Ishikawa (cell line): Measurements from ENCODE around the gene NME7.

Experiments
- CEBPB ChIP-seq: IDR thresholded peaks from 2 replicates; pipeline ENCODE4 v1.6.1; 2012
- CREB1 ChIP-seq: IDR thresholded peaks from 2 replicates; pipeline ENCODE4 v1.6.1; 2012; ENCODE audit warnings: low read depth
- EGR1 ChIP-seq: IDR thresholded peaks from 2 replicates; pipeline ENCODE4 v1.6.1; 2012
- EP300 ChIP-seq: IDR thresholded peaks from 2 replicates; pipeline ENCODE4 v1.6.1; 2012; ENCODE audit warnings: borderline replicate concordance
- FOXM1 ChIP-seq: IDR thresholded peaks from 2 replicates; pipeline ENCODE4 v1.6.1; 2012; ENCODE audit warnings: low read depth, borderline replicate concordance
- MAX ChIP-seq: IDR thresholded peaks from 2 replicates; pipeline ENCODE4 v1.6.1; 2012
- NFIC ChIP-seq: IDR thresholded peaks from 2 replicates; pipeline ENCODE4 v1.6.1; 2012
- RAD21 ChIP-seq: IDR thresholded peaks from 2 replicates; pipeline ENCODE4 v1.6.1; 2012; ENCODE audit warnings: low read depth
- REST ChIP-seq: IDR thresholded peaks from 2 replicates; pipeline ENCODE4 v1.6.1; 2012; ENCODE audit warnings: low read depth, mild to moderate bottlenecking
- TAF1 ChIP-seq: IDR thresholded peaks from 2 replicates; pipeline ENCODE4 v1.6.1; 2012; ENCODE audit warnings: low read depth, mild to moderate bottlenecking
- TCF12 ChIP-seq: IDR thresholded peaks from 2 replicates; pipeline ENCODE4 v1.6.1; 2012; ENCODE audit warnings: low read depth
- TEAD4 ChIP-seq: IDR thresholded peaks from 2 replicates; pipeline ENCODE4 v1.6.1; 2012
- USF1 ChIP-seq: IDR thresholded peaks from 2 replicates; pipeline ENCODE4 v1.6.1; 2012
- YY1 ChIP-seq: IDR thresholded peaks from 2 replicates; pipeline ENCODE4 v1.6.1; 2012; ENCODE audit warnings: low read depth
- ZBTB7A ChIP-seq: IDR thresholded peaks from 2 replicates; pipeline ENCODE4 v1.6.1; 2012; ENCODE audit warnings: low read depth

The NME7 gene

GRCh38 chr1:169327875-169328274 lies 39.7 kb downstream of the NME7 start:
- TF ChIP-seq RAD21 (no peak), EP300 (no peak), ZBTB7A (no peak), YY1 (no peak), CREB1 (no peak), EGR1 (no peak), MAX (no peak), TEAD4 (no peak), USF1 (no peak), FOXM1 (no peak), NFIC (no peak), TAF1 (no peak), CEBPB (no peak), TCF12 (no peak), REST (no peak)

GRCh38 chr1:169326956-169327268 lies 40.7 kb downstream of the NME7 start:
- TF ChIP-seq EGR1 (no peak), TCF12 (no peak), NFIC (no peak), YY1 (no peak), EP300 (no peak), CEBPB (no peak), USF1 (no peak), TAF1 (no peak), RAD21 (no peak)

- TF ChIP-seq FOXM1 (no peak), TEAD4 (no peak), ZBTB7A (no peak), CEBPB (no peak), EP300 (no peak), NFIC (no peak), MAX (no peak), USF1 (no peak), REST (no peak), TCF12 (no peak), RAD21 (no peak), YY1 (no peak), TAF1 (no peak), EGR1 (no peak), CREB1 (no peak)
These were observed 41.2 kb downstream of the NME7 start for GRCh38 chr1:169326261-169326955.

GRCh38 chr1:169325117-169325516 lies 42.5 kb downstream of the NME7 start:
- no peak for TF ChIP-seq NFIC
- TF ChIP-seq RAD21: no peak
- TF ChIP-seq TCF12: no peak
- no peak for TF ChIP-seq CREB1
- TF ChIP-seq ZBTB7A: no peak
- no peak for TF ChIP-seq TEAD4
- TF ChIP-seq FOXM1: no peak

- TF ChIP-seq EP300 (no peak), TAF1 (no peak)
These were observed 45.5 kb downstream of the NME7 start for GRCh38 chr1:169322138-169322537.

GRCh38 chr1:169321539-169321938 lies 46.1 kb downstream of the NME7 start:
- TF ChIP-seq MAX (no peak), CEBPB (peak; percentile 78)
